Psoas muscle (tissue), 8 donors: ENCODE measurements around the gene MYMX. TPM values are rescaled to one million over a fixed set of nuclear protein-coding genes. Genes with fewer than 3 reads are reported as not detected.
A peak's percentile ranks its signal among the peaks of the same experiment; 100 is the strongest.

ENCODE experiments used
- ATAC-seq, 4 donors: fragments of 200-7000 bp; cut with Tn5 transposase; one replicate each; pipeline ENCODE4 v1.9.1; 2020; ENCODE audit warnings: moderate library complexity in 3 of 4, mild to moderate bottlenecking in 2 of 4
- DNase-seq, 2 donors: peaks; one replicate each; pipeline ENCODE4 v3.0.0-alpha.2; 2020
- H3K27ac ChIP-seq: fragments of 200-600 bp; one replicate; pipeline ENCODE4 v1.8.0; 2022
- H3K27me3 ChIP-seq, 3 donors: fragments of 200-600 bp in 1 of 3; one replicate each; pipeline versions ENCODE4 v1.6.1 to v1.8.0; 2013 to 2022; ENCODE audit warnings: low read length in 2 of 3, mild to moderate bottlenecking in 2 of 3, moderate library complexity in 1 of 3; ENCODE audit not compliant: insufficient read depth in 3 of 3
- H3K36me3 ChIP-seq, 2 donors: fragments of 200-600 bp in 1 of 2; one replicate each; pipeline versions ENCODE4 v1.6.1 to v1.8.0; 2013 to 2022; ENCODE audit warnings: low read depth in 1 of 2, mild to moderate bottlenecking in 1 of 2, moderate library complexity in 1 of 2; ENCODE audit not compliant: insufficient read depth in 1 of 2
- H3K4me1 ChIP-seq: fragments of 200-600 bp; one replicate; pipeline ENCODE4 v1.8.0; 2022
- H3K4me3 ChIP-seq: fragments of 200-600 bp; one replicate; pipeline ENCODE4 v1.8.0; 2022; ENCODE audit warnings: mild to moderate bottlenecking
- H3K9me3 ChIP-seq: fragments of 200-600 bp; one replicate; pipeline ENCODE4 v1.8.0; 2022
- CTCF ChIP-seq: fragments of 200-600 bp; IDR thresholded peaks from one replicate; pipeline ENCODE4 v1.8.0; 2022; ENCODE audit warnings: antibody characterized with exemption
- WGBS, 3 donors: extraction: QIAGEN DNeasy Blood & Tissue Kit; methylation state at CpG; one replicate each; pipeline versions ENCODE4 v1.1.6 to v1.1.7; 2013; 5-methylcytosine and 5-hydroxymethylcytosine counted together
- intact Hi-C, 2 donors: fragments of 100-400 bp; cut with DNase I; formaldehyde crosslinking; loops; one replicate each; pipeline versions ENCODE4 v1.11.0 to v1.14.2; 2022
- polyA plus RNA-seq, 3 donors: library from polyadenylated mRNA; stranded (reverse); fragments of 200-250 nt; gene quantifications; one replicate each; pipeline ENCODE4 v1.2.3, GENCODE V29; 2013
- total RNA-seq, 4 donors: library from RNA; stranded (reverse); fragmentation: NEBNext Ultra II Directional in 2 of 4; extraction: Animal tissue kit (Norgen Biotek cat#: 25700) in 2 of 4; gene quantifications; one replicate each; pipeline versions ENCODE4 v1.2.1 to v1.2.4, GENCODE V29; 2021 to 2023
- donor health status: healthy with polysubstance abuse.
- donor health status: DM: no; HTN: no; CAD: no; lungs with moderate emphysema.
- donor health status: Bipolar disorder and iron deficiency.
- donor health status: healthy.
- donor health status: DM: yes; HTN: yes; CAD: no.
- donor health status: DM: no; HTN: no; CAD: no.
- donor health status: DM: no; HTN: no; CAD: no.
- donor health status: DM: yes; HTN: yes; CAD: no.

MYMX gene
- total and polyA plus RNA-seq, 7 donors = 0.09 to 0.61 (median 0.36) TPM; not detected in 2

DNA sequence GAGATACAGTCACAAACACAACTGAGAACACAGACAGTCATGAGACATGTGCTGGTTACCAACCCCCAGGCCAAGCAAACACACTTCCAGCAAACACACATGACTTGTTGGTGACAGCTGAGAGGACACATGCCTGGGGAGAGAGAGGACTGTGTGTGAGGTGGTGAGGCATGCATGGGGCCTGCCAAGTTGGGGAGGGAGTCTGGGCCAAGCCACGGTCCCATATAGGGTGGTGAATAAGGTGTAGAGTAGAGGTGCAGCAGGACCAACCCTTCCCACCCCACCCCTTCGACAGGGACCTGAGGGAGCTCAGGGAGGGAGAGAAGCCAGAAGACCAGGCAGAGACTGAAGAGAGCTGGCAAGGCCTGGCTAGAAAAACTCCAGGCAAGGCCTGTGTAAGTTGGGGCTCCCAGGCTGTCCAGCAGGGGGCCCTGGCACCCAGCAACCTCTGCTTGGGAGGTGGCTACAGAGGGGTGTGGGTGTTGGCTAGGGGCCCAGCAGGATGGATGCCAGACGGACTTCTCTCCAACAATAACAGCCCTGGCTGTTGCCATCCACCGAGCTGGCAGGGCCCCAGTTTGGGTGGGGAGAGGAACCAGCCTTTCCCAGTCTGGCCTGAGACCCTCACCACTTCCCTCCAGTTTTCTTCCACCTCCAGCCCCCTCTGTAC, 4.7 kb downstream of the MYMX start:
- no peaks in the 10 kb centered on the region for H3K36me3 ChIP-seq
- H3K4me3 ChIP-seq = peak overlapping the region; percentile 22
- DNase-seq (peak; percentile 90 to 94), ATAC-seq (peak; percentile 78 to 85 (median 84))
- peak; percentile 53 for TF ChIP-seq CTCF
- H3K27ac ChIP-seq = peak overlapping the region; percentile 87
- H3K27me3 ChIP-seq = no peaks in the 10 kb centered on the region
- intact Hi-C loops = no loop called here
- 7 to 11% (median 7%) methylated on average over 4 of the region's 4 CpGs for WGBS, 3 donors
- H3K9me3 ChIP-seq = no peaks in the 10 kb centered on the region
- H3K4me1 ChIP-seq = peaks cover 61% of the 10 kb centered on the region

DNA sequence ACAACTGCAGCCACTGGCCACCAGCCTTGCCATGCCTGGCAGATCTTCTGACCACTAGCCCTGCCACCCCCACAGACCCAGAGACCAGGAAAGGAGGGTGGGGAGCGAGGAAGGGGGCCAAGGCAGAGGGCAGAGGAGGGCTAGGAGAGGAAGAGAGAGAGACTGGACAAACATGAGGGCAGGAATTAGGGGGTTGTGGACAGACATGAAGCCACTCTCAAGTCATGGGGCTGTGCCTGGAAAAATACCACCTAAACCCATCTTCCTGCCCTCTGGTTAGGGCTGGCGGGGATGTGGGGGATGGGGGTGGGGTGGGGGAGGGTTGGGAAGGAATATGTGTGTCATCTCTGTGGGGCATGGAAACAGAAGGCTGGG, 5.2 kb downstream of the MYMX start:
- peaks cover 59% of the 10 kb centered on the region for H3K4me1 ChIP-seq
- no peak for ATAC-seq
- TF ChIP-seq CTCF = no peak
- intact Hi-C loops = no loop called here
- H3K9me3 ChIP-seq = no peaks in the 10 kb centered on the region
- H3K27me3 ChIP-seq = no peaks in the 10 kb centered on the region
- peak overlapping the region; percentile 22 for H3K4me3 ChIP-seq
- no peaks in the 10 kb centered on the region for H3K36me3 ChIP-seq
- H3K27ac ChIP-seq = peak overlapping the region; percentile 87
- DNase-seq = no peak
- WGBS, 3 donors = 72 to 83% (median 81%) methylated on average over 2 of the region's 2 CpGs

DNA sequence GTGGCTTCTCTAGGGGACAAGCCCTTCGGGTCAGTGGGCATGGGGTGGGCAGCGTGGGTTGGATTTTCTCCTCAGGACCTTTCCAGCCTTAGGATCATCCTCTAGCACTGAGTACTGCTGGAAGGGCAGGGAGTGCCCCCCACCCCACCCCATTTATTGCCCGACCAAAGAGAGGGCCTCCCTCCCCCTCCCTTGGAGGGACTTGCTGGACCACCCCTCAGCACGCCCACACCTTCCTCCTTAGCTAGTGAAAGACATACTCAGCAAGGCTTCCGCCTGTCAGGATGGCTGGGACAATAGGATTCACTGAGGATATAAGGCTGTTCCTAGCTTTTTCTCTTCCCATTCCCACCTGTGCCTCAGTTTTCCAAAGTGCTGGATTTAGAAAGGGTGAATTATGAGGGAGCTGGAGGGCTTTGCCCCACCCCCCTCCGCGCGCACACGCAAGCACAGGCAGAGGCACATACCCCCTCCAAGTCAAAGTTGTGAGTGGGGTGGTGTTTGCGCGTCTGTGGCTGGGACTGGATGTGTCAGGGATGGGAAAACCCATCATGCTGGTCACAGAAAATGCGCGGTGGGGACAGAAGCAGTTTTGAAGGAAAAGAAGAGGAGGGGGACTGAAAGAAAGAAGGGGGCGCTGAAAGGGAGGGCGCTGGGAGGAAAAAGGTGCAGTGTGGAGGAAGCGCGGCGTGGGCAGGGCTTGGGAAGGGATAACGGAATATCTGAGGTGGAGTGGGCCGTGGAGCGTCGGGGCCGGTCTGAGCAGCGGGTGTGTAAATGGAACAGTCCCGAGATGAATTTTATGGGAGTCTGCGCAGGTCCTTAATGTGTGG, 6.0 kb downstream of the MYMX start:
- no peaks in the 10 kb centered on the region for H3K36me3 ChIP-seq
- peak overlapping the region; percentile 87 for H3K27ac ChIP-seq
- no peaks in the 10 kb centered on the region for H3K27me3 ChIP-seq
- H3K4me1 ChIP-seq = peaks cover 58% of the 10 kb centered on the region
- no peak for TF ChIP-seq CTCF
- peak overlapping the region; percentile 84 for H3K4me3 ChIP-seq
- no peaks in the 10 kb centered on the region for H3K9me3 ChIP-seq
- no peak for ATAC-seq
- intact Hi-C loops = no loop called here
- 33 to 37% (median 35%) methylated on average over 26 of the region's 26 CpGs for WGBS, 3 donors
- DNase-seq = no peak

- ATAC-seq (peak; percentile 31 to 50 (median 39)), DNase-seq (peak; percentile 83 to 89)
- Histone ChIP-seq H3K4me3 (peak within 1 kb of the TSS; percentile 84), H3K27ac (peak within 1 kb of the TSS; percentile 87), H3K4me1 (peaks cover 55% of the 10 kb centered on the region), H3K36me3 (no peaks in the 10 kb centered on the region), H3K27me3 (no peaks in the 10 kb centered on the region), H3K9me3 (no peaks in the 10 kb centered on the region)
- intact Hi-C loops = no loop called here
- no peak for TF ChIP-seq CTCF
- WGBS, 3 donors = 1% methylated on average over 50 to 73 of the region's 73 CpGs
These were observed 6.7 kb downstream of the MYMX start, which contains the start of gene SLC29A1 for GRCh38 chr6:44223319-44224028. TSS of gene SLC29A1 (plus strand) at chr6:44223595. CDS start at chr6:44227314, 3,719 bp downstream.
